Measurements from ENCODE around the gene ZSWIM7.

Gene ZSWIM7

GRCh38 chr17:15931394-15931793 is 68.1 kb downstream of the ZSWIM7 start:
- DNase-seq (ENCODE audit: low read depth in 3 of 3): no peak

- DNase-seq (ENCODE audit: low read depth in 3 of 3): no peak
These were observed 69.1 kb downstream of the ZSWIM7 start for GRCh38 chr17:15930426-15930825.

- DNase-seq (ENCODE audit: low read depth in 3 of 3): no peak
These were observed 69.6 kb downstream of the ZSWIM7 start for GRCh38 chr17:15929941-15930340.

GRCh38 chr17:15928286-15928785 is 71.2 kb downstream of the ZSWIM7 start:
- DNase-seq (ENCODE audit: low read depth in 3 of 3): no peak
